Endothelial cell of umbilical vein (primary cell): Measurements from ENCODE around the gene KRTAP13-4. TPM values are rescaled to one million over a fixed set of nuclear protein-coding genes. Genes with fewer than 3 reads are reported as not detected.

Experiments
- BruUV-seq: library from RNA; stranded (reverse); fragments of 400-500 nt; replicated peaks from 2 replicates; lab custom pipeline; 2021; lab: Mats Ljungman, UMichigan
- CTCF ChIA-PET: fragments of 300-600, 350-600 bp; sonication (Branson Sonifier 250); formaldehyde crosslinking; loops from one replicate; lab custom pipeline; 2021; ENCODE audit warnings: antibody characterized with exemption, inconsistent platforms; lab: Charles Lee
- POLR2A ChIA-PET: fragments of 300-600, 350-600 bp; sonication (Branson Sonifier 250); formaldehyde crosslinking; loops from one replicate; lab custom pipeline; 2021; ENCODE audit warnings: antibody characterized with exemption, inconsistent platforms; lab: Charles Lee
- DNase-seq: peaks from one replicate; pipeline ENCODE4 v3.0.0-alpha.2; 2011; ENCODE audit warnings: low read depth, low spot score
- FAIRE-seq: peaks from 2 replicates; lab custom pipeline; 2011; peaks lifted over from hg19 to GRCh38; lab: Jason Lieb, UNC
- H2AFZ ChIP-seq: 2 replicates; pipeline ENCODE4 v1.6.0; 2012; ENCODE audit warnings: low read depth, low read length, control low read depth, inconsistent platforms
- H3K27ac ChIP-seq: 2 replicates; pipeline ENCODE4 v1.5.1; 2011; ENCODE audit warnings: low read depth, mild to moderate bottlenecking, control low read depth, low read length, moderate library complexity; ENCODE audit not compliant: insufficient read depth
- H3K27me3 ChIP-seq, 2 experiments: 2 replicates each; pipeline versions ENCODE4 v1.6.0 to v1.6.1; 2011; ENCODE audit warnings: low read length in 2 of 2, mixed read lengths in 1 of 2; ENCODE audit not compliant: control insufficient read depth in 2 of 2, insufficient read depth in 2 of 2
- H3K36me3 ChIP-seq, 2 experiments: 2 replicates in 1 of 2; 3 replicates in 1 of 2; pipeline ENCODE4 v1.5.1; 2011; ENCODE audit warnings: low read length in 2 of 2, mild to moderate bottlenecking in 1 of 2, moderate library complexity in 1 of 2; ENCODE audit not compliant: control insufficient read depth in 2 of 2, insufficient read depth in 2 of 2; ENCODE audit errors: extremely low read depth in 1 of 2
- H3K4me1 ChIP-seq: 3 replicates; pipeline ENCODE4 v1.5.1; 2011; ENCODE audit warnings: mild to moderate bottlenecking, low read length; ENCODE audit not compliant: control insufficient read depth, insufficient read depth; ENCODE audit errors: extremely low read depth
- H3K4me2 ChIP-seq: 2 replicates; pipeline ENCODE4 v1.6.1; 2011; ENCODE audit warnings: low read length, control low read depth, mixed read lengths; ENCODE audit not compliant: insufficient read depth
- H3K4me3 ChIP-seq, 3 experiments: fragments of 200-600 bp in 1 of 3; sonication (generic), shearing (Covaris generic) in 1 of 3; replicated peaks in 1 of 3; 2 replicates each; pipeline ENCODE4 v1.5.1; 2011 to 2016; ENCODE audit warnings: control low read depth in 3 of 3, low read length in 3 of 3, mild to moderate bottlenecking in 2 of 3, inconsistent platforms in 1 of 3, low read depth in 1 of 3, moderate library complexity in 1 of 3; ENCODE audit not compliant: insufficient read depth in 1 of 3
- H3K79me2 ChIP-seq: 2 replicates; pipeline ENCODE4 v1.6.0; 2012; ENCODE audit warnings: low read length, inconsistent platforms; ENCODE audit not compliant: control insufficient read depth, insufficient read depth
- H3K9ac ChIP-seq: replicated peaks from 2 replicates; pipeline ENCODE3; 2011; ENCODE audit warnings: low read length, control low read depth; ENCODE audit not compliant: insufficient read depth; ENCODE audit errors: extremely low read depth
- H3K9me1 ChIP-seq: replicated peaks from 3 replicates; pipeline ENCODE4 v1.6.0; 2011; ENCODE audit warnings: mild to moderate bottlenecking, low read length; ENCODE audit not compliant: control insufficient read depth, insufficient read depth; ENCODE audit errors: extremely low read depth
- H3K9me3 ChIP-seq: replicated peaks from 2 replicates; pipeline ENCODE4 v1.5.1; 2012; ENCODE audit warnings: low read length, inconsistent platforms; ENCODE audit not compliant: control insufficient read depth, insufficient read depth
- H4K20me1 ChIP-seq: replicated peaks from 2 replicates; pipeline ENCODE3; 2011; ENCODE audit warnings: mild to moderate bottlenecking, low read length; ENCODE audit not compliant: control insufficient read depth, insufficient read depth; ENCODE audit errors: extremely low read depth
- EZH2 ChIP-seq: IDR thresholded peaks from 2 replicates; pipeline ENCODE4 v1.6.1; 2012; ENCODE audit warnings: borderline replicate concordance, low read depth, mild to moderate bottlenecking, moderate library complexity, low read length, inconsistent platforms; ENCODE audit not compliant: severe bottlenecking
- FOS ChIP-seq: IDR thresholded peaks from 2 replicates; pipeline ENCODE4 v1.6.1; 2011; ENCODE audit warnings: mild to moderate bottlenecking, low read length, moderate library complexity, borderline replicate concordance; ENCODE audit not compliant: insufficient read depth
- GATA2 ChIP-seq: IDR thresholded peaks from 2 replicates; pipeline ENCODE4 v1.7.0; 2011; ENCODE audit warnings: low read depth, mild to moderate bottlenecking, moderate library complexity, mixed read lengths, low read length; ENCODE audit not compliant: insufficient read length, insufficient read depth
- JUN ChIP-seq: IDR thresholded peaks from 2 replicates; pipeline ENCODE4 v1.6.1; 2011; ENCODE audit warnings: borderline replicate concordance, low read depth; ENCODE audit not compliant: insufficient read length, insufficient read depth
- MAX ChIP-seq: IDR thresholded peaks from 2 replicates; pipeline ENCODE4 v1.6.1; 2011; ENCODE audit not compliant: insufficient read depth, insufficient read length
- MYC ChIP-seq: IDR thresholded peaks from one replicate; pipeline ENCODE4 v1.6.1; 2011; ENCODE audit warnings: mild to moderate bottlenecking, low read depth, low read length
- POLR2A ChIP-seq: IDR thresholded peaks from 2 replicates; pipeline ENCODE4 v1.6.1; 2012; ENCODE audit warnings: low read depth, mild to moderate bottlenecking, control low read depth, low read length
- POLR2AphosphoS5 ChIP-seq: IDR thresholded peaks from 2 replicates; pipeline ENCODE4 v1.6.1; 2012; ENCODE audit warnings: low read depth, mild to moderate bottlenecking, control low read depth, low read length, moderate library complexity; ENCODE audit not compliant: insufficient read depth
- dilution Hi-C: fragments of 300-500 bp; cut with MboI; formaldehyde crosslinking; loops from one replicate; pipeline ENCODE4 v1.15.0; 2019; ENCODE audit warnings: low sequenced_read_pairs; ENCODE audit not compliant: extremely low pct_ligation_motif_present
- intact Hi-C: fragments of 100-400 bp; cut with micrococcal nuclease; formaldehyde crosslinking; loops from one replicate; pipeline ENCODE4 v1.10.0; 2022
- polyA plus RNA-seq, 4 experiments: library from polyadenylated mRNA; depleted of rRNA in 3 of 4; stranded (reverse) in 3 of 4; unstranded in 1 of 4; fragments of >200 nt; gene quantifications; 2 replicates each; pipeline versions ENCODE4 v1.2.1 to v1.2.3, GENCODE V29; 2011 to 2012; ENCODE audit warnings: missing spikeins in 1 of 4
- total RNA-seq: library from RNA; stranded (reverse); gene quantifications from 2 replicates; pipeline ENCODE4 v1.2.3, GENCODE V29; 2021
- TF ChIP-seq, protein P1 (sequence below), 2 donors: IDR thresholded peaks; 1 replicate in 1 of 2; 2 replicates in 1 of 2; pipeline ENCODE4 v1.5.1; 2011; ENCODE audit warnings: low read length in 2 of 2, mild to moderate bottlenecking in 2 of 2, moderate library complexity in 2 of 2, control low read depth in 1 of 2, inconsistent platforms in 1 of 2, low read depth in 1 of 2; ENCODE audit not compliant: insufficient read depth in 1 of 2; ENCODE audit errors: extremely low read depth in 1 of 2

The KRTAP13-4 gene
- total and polyA plus RNA-seq, 2 donors (not counting 3 experiments of a cell fraction or from before 2014, with no cell fraction given) = not detected

DNA sequence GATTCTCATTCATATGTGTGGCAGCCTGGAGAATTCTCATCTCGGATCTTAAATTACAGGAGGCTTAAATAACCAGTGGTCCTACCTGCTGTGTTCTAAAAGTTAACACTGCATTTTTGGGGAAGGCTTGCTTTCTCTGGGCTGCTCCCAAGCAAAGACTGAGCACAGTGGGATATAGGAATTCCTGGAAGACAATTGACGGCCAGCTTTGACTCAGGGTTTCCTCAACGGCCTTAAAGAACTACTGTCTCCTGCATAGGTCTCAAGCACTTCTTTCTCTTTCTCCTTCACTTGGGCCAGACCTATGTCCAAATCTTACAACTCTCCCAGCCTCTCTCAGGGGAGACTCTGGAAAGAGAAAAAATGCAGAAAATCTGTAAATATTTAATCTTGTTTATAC, 3.3 kb upstream of the KRTAP13-4 start:
- no peak overlapping the region for H2AFZ ChIP-seq
- CTCF ChIA-PET = no interaction called here
- H3K79me2 ChIP-seq = no peaks in the 10 kb centered on the region
- intact Hi-C loops = no loop called here
- H3K36me3 ChIP-seq = no peaks in the 10 kb centered on the region
- no peaks in the 10 kb centered on the region for H3K9me1 ChIP-seq
- TF ChIP-seq EZH2 = no peak
- TF ChIP-seq POLR2AphosphoS5 = no peak
- DNase-seq = no peak
- H3K9ac ChIP-seq = no peak overlapping the region
- no peak overlapping the region for H3K27ac ChIP-seq
- H3K27me3 ChIP-seq = no peaks in the 10 kb centered on the region
- no peak overlapping the region for H3K4me3 ChIP-seq
- dilution Hi-C loops = no loop called here
- BruUV-seq = no TSS peak
- H3K9me3 ChIP-seq = no peaks in the 10 kb centered on the region
- no peaks in the 10 kb centered on the region for H4K20me1 ChIP-seq
- POLR2A ChIA-PET = no interaction called here
- FAIRE-seq = no peak
- no peaks in the 10 kb centered on the region for H3K4me1 ChIP-seq
- H3K4me2 ChIP-seq = no peak overlapping the region

DNA sequence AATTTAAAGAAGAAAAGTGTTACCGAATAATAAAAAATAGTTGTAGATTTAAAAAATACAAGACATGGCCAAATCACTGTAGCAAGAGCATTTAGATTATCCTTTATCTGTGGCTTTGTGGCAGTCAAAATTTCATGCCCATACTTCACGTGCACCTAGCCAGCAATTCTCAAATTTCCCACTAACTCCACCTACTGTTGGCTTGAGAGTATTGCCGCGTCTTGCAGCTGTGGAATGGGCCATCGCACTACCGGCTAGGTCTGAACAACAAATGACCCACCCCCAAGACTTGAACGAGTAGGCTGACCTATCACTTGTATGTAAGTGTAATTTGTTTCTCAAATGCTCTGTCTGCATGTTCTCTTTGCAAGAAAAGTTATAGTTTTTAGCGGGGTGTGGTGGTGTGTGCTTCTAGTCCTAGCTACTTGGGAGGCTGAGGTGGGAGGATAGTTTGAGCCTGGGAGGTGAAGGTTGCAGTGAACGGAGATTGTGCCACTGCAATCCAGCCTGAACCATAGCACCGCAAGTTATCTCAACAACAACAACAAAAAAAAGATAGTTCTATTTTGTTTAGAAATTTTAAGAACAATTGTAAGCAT, 4.1 kb downstream of the KRTAP13-4 start:
- TF ChIP-seq EZH2 (no peak), GATA2 (no peak), POLR2AphosphoS5 (no peak), POLR2A (no peak), MYC (no peak), FOS (no peak), JUN (no peak), MAX (no peak)
- TF ChIP-seq, protein P1, sequence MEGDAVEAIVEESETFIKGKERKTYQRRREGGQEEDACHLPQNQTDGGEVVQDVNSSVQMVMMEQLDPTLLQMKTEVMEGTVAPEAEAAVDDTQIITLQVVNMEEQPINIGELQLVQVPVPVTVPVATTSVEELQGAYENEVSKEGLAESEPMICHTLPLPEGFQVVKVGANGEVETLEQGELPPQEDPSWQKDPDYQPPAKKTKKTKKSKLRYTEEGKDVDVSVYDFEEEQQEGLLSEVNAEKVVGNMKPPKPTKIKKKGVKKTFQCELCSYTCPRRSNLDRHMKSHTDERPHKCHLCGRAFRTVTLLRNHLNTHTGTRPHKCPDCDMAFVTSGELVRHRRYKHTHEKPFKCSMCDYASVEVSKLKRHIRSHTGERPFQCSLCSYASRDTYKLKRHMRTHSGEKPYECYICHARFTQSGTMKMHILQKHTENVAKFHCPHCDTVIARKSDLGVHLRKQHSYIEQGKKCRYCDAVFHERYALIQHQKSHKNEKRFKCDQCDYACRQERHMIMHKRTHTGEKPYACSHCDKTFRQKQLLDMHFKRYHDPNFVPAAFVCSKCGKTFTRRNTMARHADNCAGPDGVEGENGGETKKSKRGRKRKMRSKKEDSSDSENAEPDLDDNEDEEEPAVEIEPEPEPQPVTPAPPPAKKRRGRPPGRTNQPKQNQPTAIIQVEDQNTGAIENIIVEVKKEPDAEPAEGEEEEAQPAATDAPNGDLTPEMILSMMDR (IDR thresholded peaks at IDR 0.05; ENCODE audit: extremely low read depth in 1 of 2, insufficient read depth in 1 of 2, low read depth in 1 of 2, low read length in 2 of 2) = peak in 1 of 2 donors; percentile 21
- Histone ChIP-seq H3K79me2 (no peaks in the 10 kb centered on the region), H3K27ac (no peak overlapping the region), H3K27me3 (no peaks in the 10 kb centered on the region), H2AFZ (no peak overlapping the region), H3K9me3 (peaks cover 1% of the 10 kb centered on the region), H4K20me1 (no peaks in the 10 kb centered on the region), H3K4me2 (no peak overlapping the region), H3K9ac (no peak overlapping the region), H3K9me1 (no peaks in the 10 kb centered on the region), H3K36me3 (no peaks in the 10 kb centered on the region), H3K4me1 (no peaks in the 10 kb centered on the region), H3K4me3 (no peak overlapping the region)
- FAIRE-seq (no peak), DNase-seq (no peak)
- BruUV-seq = no TSS peak
- intact Hi-C loops = no loop called here
- ChIA-PET CTCF (no interaction called here), POLR2A (no interaction called here)
- dilution Hi-C loops = no loop called here
